ENCODE measurements around the gene GPR55.

The GPR55 gene

GRCh38 chr2:230903231-230904150, 21.6 kb downstream of the GPR55 start:
- Histone ChIP-seq H3K4me3 (ENCODE audit: low read length) (peak overlapping the region; percentile 3; the same call in 1 of the 2 replicates), H3K9me3 (ENCODE audit: insufficient read depth, low read depth, low read length) (no peaks in the 10 kb centered on the region), H3K36me3 (ENCODE audit: insufficient read depth, low read length) (no peaks in the 10 kb centered on the region), H3K27ac (ENCODE audit: low read depth, low read length) (no peak overlapping the region), H3K27me3 (ENCODE audit: insufficient read depth, low read length) (peaks cover 6% of the 10 kb centered on the region; the same call in 1 of the 2 replicates), H3K4me1 (ENCODE audit: insufficient read depth, low read length) (peaks cover 37% of the 10 kb centered on the region), H3K9ac (ENCODE audit: low read depth, low read length) (no peak overlapping the region)
- WGBS, result 93% methylated on average over 19 of the region's 19 CpGs

- H3K36me3 ChIP-seq (ENCODE audit: insufficient read depth, low read length), result no peaks in the 10 kb centered on the region
- peak overlapping the region; percentile 71; the same call in 1 of the 2 replicates for H3K27ac ChIP-seq (ENCODE audit: low read depth, low read length)
- 18% methylated on average over 8 of the region's 8 CpGs for WGBS
- peak overlapping the region; percentile 52 for H3K9ac ChIP-seq (ENCODE audit: low read depth, low read length)
- peaks cover 33% of the 10 kb centered on the region for H3K4me1 ChIP-seq (ENCODE audit: insufficient read depth, low read length)
- peak overlapping the region; percentile 34 for H3K4me3 ChIP-seq (ENCODE audit: low read length)
- H3K9me3 ChIP-seq (ENCODE audit: insufficient read depth, low read depth, low read length), result no peaks in the 10 kb centered on the region
- peaks cover 6% of the 10 kb centered on the region; the same call in 1 of the 2 replicates for H3K27me3 ChIP-seq (ENCODE audit: insufficient read depth, low read length)
Observed at GRCh38 chr2:230902180-230902899, 22.7 kb downstream of the GPR55 start.

- Histone ChIP-seq H3K9me3 (ENCODE audit: insufficient read depth, low read depth, low read length) (no peaks in the 10 kb centered on the region), H3K27me3 (ENCODE audit: insufficient read depth, low read length) (peaks cover 4% of the 10 kb centered on the region; the same call in 1 of the 2 replicates), H3K9ac (ENCODE audit: low read depth, low read length) (no peak overlapping the region), H3K4me1 (ENCODE audit: insufficient read depth, low read length) (peaks cover 33% of the 10 kb centered on the region), H3K27ac (ENCODE audit: low read depth, low read length) (no peak overlapping the region), H3K36me3 (ENCODE audit: insufficient read depth, low read length) (no peaks in the 10 kb centered on the region), H3K4me3 (ENCODE audit: low read length) (no peak overlapping the region)
- 84% methylated on average over 5 of the region's 5 CpGs for WGBS
Observed at GRCh38 chr2:230901006-230901405, 24.0 kb downstream of the GPR55 start.

- 86% methylated on average over 10 of the region's 10 CpGs for WGBS
- H3K27me3 ChIP-seq (ENCODE audit: insufficient read depth, low read length), result no peaks in the 10 kb centered on the region
- H3K36me3 ChIP-seq (ENCODE audit: insufficient read depth, low read length), result no peaks in the 10 kb centered on the region
- H3K4me3 ChIP-seq (ENCODE audit: low read length), result no peak overlapping the region
- peaks cover 27% of the 10 kb centered on the region for H3K4me1 ChIP-seq (ENCODE audit: insufficient read depth, low read length)
- no peak overlapping the region for H3K27ac ChIP-seq (ENCODE audit: low read depth, low read length)
- no peak overlapping the region for H3K9ac ChIP-seq (ENCODE audit: low read depth, low read length)
- no peaks in the 10 kb centered on the region for H3K9me3 ChIP-seq (ENCODE audit: insufficient read depth, low read depth, low read length)
Observed at GRCh38 chr2:230900336-230900995, 24.6 kb downstream of the GPR55 start.

GRCh38 chr2:230899786-230900185, 25.3 kb downstream of the GPR55 start:
- Histone ChIP-seq H3K36me3 (ENCODE audit: insufficient read depth, low read length) (no peaks in the 10 kb centered on the region), H3K4me3 (ENCODE audit: low read length) (no peak overlapping the region), H3K9me3 (ENCODE audit: insufficient read depth, low read depth, low read length) (no peaks in the 10 kb centered on the region), H3K27ac (ENCODE audit: low read depth, low read length) (no peak overlapping the region), H3K27me3 (ENCODE audit: insufficient read depth, low read length) (no peaks in the 10 kb centered on the region), H3K9ac (ENCODE audit: low read depth, low read length) (no peak overlapping the region), H3K4me1 (ENCODE audit: insufficient read depth, low read length) (peaks cover 22% of the 10 kb centered on the region)
- 96% methylated on average over 4 of the region's 4 CpGs for WGBS

GRCh38 chr2:230899287-230899686, 25.8 kb downstream of the GPR55 start:
- no peaks in the 10 kb centered on the region for H3K36me3 ChIP-seq (ENCODE audit: insufficient read depth, low read length)
- peaks cover 22% of the 10 kb centered on the region for H3K4me1 ChIP-seq (ENCODE audit: insufficient read depth, low read length)
- H3K9ac ChIP-seq (ENCODE audit: low read depth, low read length), result no peak overlapping the region
- WGBS, result 20% methylated on average over 5 of the region's 5 CpGs
- H3K27ac ChIP-seq (ENCODE audit: low read depth, low read length), result no peak overlapping the region
- no peak overlapping the region for H3K4me3 ChIP-seq (ENCODE audit: low read length)
- no peaks in the 10 kb centered on the region for H3K9me3 ChIP-seq (ENCODE audit: insufficient read depth, low read depth, low read length)
- no peaks in the 10 kb centered on the region for H3K27me3 ChIP-seq (ENCODE audit: insufficient read depth, low read length)

GRCh38 chr2:230898713-230899091, 26.3 kb downstream of the GPR55 start:
- no peak overlapping the region for H3K9ac ChIP-seq (ENCODE audit: low read depth, low read length)
- WGBS, result 78% methylated on average over 8 of the region's 8 CpGs
- H3K9me3 ChIP-seq (ENCODE audit: insufficient read depth, low read depth, low read length), result no peaks in the 10 kb centered on the region
- no peaks in the 10 kb centered on the region for H3K36me3 ChIP-seq (ENCODE audit: insufficient read depth, low read length)
- peaks cover 26% of the 10 kb centered on the region for H3K4me1 ChIP-seq (ENCODE audit: insufficient read depth, low read length)
- no peaks in the 10 kb centered on the region for H3K27me3 ChIP-seq (ENCODE audit: insufficient read depth, low read length)
- H3K4me3 ChIP-seq (ENCODE audit: low read length), result no peak overlapping the region
- no peak overlapping the region for H3K27ac ChIP-seq (ENCODE audit: low read depth, low read length)

- Histone ChIP-seq H3K4me3 (ENCODE audit: low read length) (no peak overlapping the region), H3K27me3 (ENCODE audit: insufficient read depth, low read length) (no peaks in the 10 kb centered on the region), H3K9ac (ENCODE audit: low read depth, low read length) (no peak overlapping the region), H3K27ac (ENCODE audit: low read depth, low read length) (no peak overlapping the region), H3K9me3 (ENCODE audit: insufficient read depth, low read depth, low read length) (no peaks in the 10 kb centered on the region), H3K36me3 (ENCODE audit: insufficient read depth, low read length) (no peaks in the 10 kb centered on the region), H3K4me1 (ENCODE audit: insufficient read depth, low read length) (peaks cover 29% of the 10 kb centered on the region)
- 91% methylated on average over 13 of the region's 13 CpGs for WGBS
Observed at GRCh38 chr2:230898016-230898712, 26.9 kb downstream of the GPR55 start.

GRCh38 chr2:230896346-230897115, 28.5 kb downstream of the GPR55 start:
- H3K9me3 ChIP-seq (ENCODE audit: insufficient read depth, low read depth, low read length), result no peaks in the 10 kb centered on the region

More at GRCh38 chr2:230896346-230897115, 28.5 kb downstream of the GPR55 start:
- no peaks in the 10 kb centered on the region for H3K36me3 ChIP-seq (ENCODE audit: insufficient read depth, low read length)
- peaks cover 22% of the 10 kb centered on the region for H3K4me1 ChIP-seq (ENCODE audit: insufficient read depth, low read length)
- 91% methylated on average over 19 of the region's 19 CpGs for WGBS
- H3K4me3 ChIP-seq (ENCODE audit: low read length), result no peak overlapping the region
- no peak overlapping the region for H3K9ac ChIP-seq (ENCODE audit: low read depth, low read length)
- H3K27ac ChIP-seq (ENCODE audit: low read depth, low read length), result no peak overlapping the region
- no peaks in the 10 kb centered on the region for H3K27me3 ChIP-seq (ENCODE audit: insufficient read depth, low read length)
